Keratinocyte (primary cell): ENCODE measurements around the gene CHN2. TPM values are rescaled to one million over a fixed set of nuclear protein-coding genes. Genes with fewer than 3 reads are reported as not detected.

Experiments
- DNase-seq: peaks from one replicate; pipeline ENCODE4 v3.0.0-alpha.2; 2011; ENCODE audit warnings: low read depth, missing footprints, low spot score
- FAIRE-seq: peaks from 2 replicates; lab custom pipeline; 2011; peaks lifted over from hg19 to GRCh38; lab: Jason Lieb, UNC
- H2AFZ ChIP-seq: 2 replicates; pipeline ENCODE4 v1.6.0; 2012; ENCODE audit warnings: low read length, control low read depth, inconsistent platforms; ENCODE audit not compliant: control insufficient read depth
- H3K27ac ChIP-seq: 2 replicates; pipeline ENCODE4 v1.5.1; 2011; ENCODE audit warnings: low read length; ENCODE audit not compliant: control insufficient read depth, insufficient read depth
- H3K27me3 ChIP-seq: 3 replicates; pipeline ENCODE4 v1.6.0; 2011; ENCODE audit warnings: low read length; ENCODE audit not compliant: control insufficient read depth, insufficient read depth; ENCODE audit errors: extremely low read depth
- H3K36me3 ChIP-seq, 2 experiments: 2 replicates in 1 of 2; 3 replicates in 1 of 2; pipeline ENCODE4 v1.5.1; 2011; ENCODE audit warnings: low read length in 2 of 2, mild to moderate bottlenecking in 1 of 2; ENCODE audit not compliant: control insufficient read depth in 2 of 2, insufficient read depth in 2 of 2; ENCODE audit errors: extremely low read depth in 1 of 2
- H3K4me1 ChIP-seq: 3 replicates; pipeline ENCODE4 v1.5.1; 2011; ENCODE audit warnings: low read length; ENCODE audit not compliant: control insufficient read depth, insufficient read depth; ENCODE audit errors: extremely low read depth
- H3K4me2 ChIP-seq: 3 replicates; pipeline ENCODE4 v1.6.0; 2011; ENCODE audit warnings: low read depth, low read length; ENCODE audit not compliant: control insufficient read depth, insufficient read depth; ENCODE audit errors: extremely low read depth
- H3K4me3 ChIP-seq, 3 experiments: fragments of 200-600 bp in 1 of 3; sonication (generic) in 1 of 3; 2 replicates in 2 of 3; 3 replicates in 1 of 3; pipeline ENCODE4 v1.5.1; 2011 to 2016; ENCODE audit warnings: low read length in 3 of 3, mild to moderate bottlenecking in 3 of 3, control low read depth in 2 of 3, inconsistent platforms in 1 of 3, low read depth in 1 of 3, mixed read lengths in 1 of 3, mixed run types in 1 of 3, moderate library complexity in 1 of 3; ENCODE audit not compliant: control insufficient read depth in 2 of 3, insufficient read depth in 2 of 3; ENCODE audit errors: extremely low read depth in 1 of 3
- H3K79me2 ChIP-seq: 2 replicates; pipeline ENCODE4 v1.6.0; 2012; ENCODE audit warnings: low read length; ENCODE audit not compliant: control insufficient read depth, insufficient read depth
- H3K9ac ChIP-seq: 3 replicates; pipeline ENCODE4 v1.6.0; 2011; ENCODE audit warnings: low read length; ENCODE audit not compliant: control insufficient read depth, insufficient read depth; ENCODE audit errors: extremely low read depth
- H3K9me1 ChIP-seq: 3 replicates; pipeline ENCODE4 v1.6.0; 2011; ENCODE audit warnings: low read length; ENCODE audit not compliant: control insufficient read depth, insufficient read depth; ENCODE audit errors: extremely low read depth
- H3K9me3 ChIP-seq: 2 replicates; pipeline ENCODE4 v1.5.1; 2012; ENCODE audit warnings: low read depth, low read length; ENCODE audit not compliant: control insufficient read depth
- H4K20me1 ChIP-seq: 3 replicates; pipeline ENCODE4 v1.6.0; 2011; ENCODE audit warnings: low read length; ENCODE audit not compliant: control insufficient read depth, insufficient read depth; ENCODE audit errors: extremely low read depth
- CTCF ChIP-seq, 3 experiments: IDR thresholded peaks in 1 of 3; conservative IDR thresholded peaks in 1 of 3; optimal IDR thresholded peaks in 1 of 3; 2 replicates in 2 of 3; 3 replicates in 1 of 3; pipeline versions ENCODE3 to v1.5.1; 2011; ENCODE audit warnings: low read length in 3 of 3, mild to moderate bottlenecking in 3 of 3, moderate library complexity in 2 of 3, control low read depth in 1 of 3, inconsistent platforms in 1 of 3; ENCODE audit not compliant: insufficient read depth in 2 of 3; ENCODE audit errors: extremely low read depth in 1 of 3
- EZH2 ChIP-seq: IDR thresholded peaks from one replicate; pipeline ENCODE4 v1.6.1; 2012; ENCODE audit warnings: inconsistent platforms, mild to moderate bottlenecking, low read length, moderate library complexity
- dilution Hi-C: fragments of 300-500 bp; cut with MboI; formaldehyde crosslinking; loops from one replicate; pipeline ENCODE4 v1.7.0; 2020; ENCODE audit warnings: low sequenced_read_pairs; ENCODE audit not compliant: extremely low pct_ligation_motif_present
- polyA plus RNA-seq, 5 experiments: library from polyadenylated mRNA; depleted of rRNA in 3 of 5; stranded (reverse) in 3 of 5; stranded (forward) in 1 of 5; unstranded in 1 of 5; fragments of >200 nt; gene quantifications; 1 replicate in 1 of 5; 2 replicates in 3 of 5; 3 replicates in 1 of 5; pipeline versions ENCODE4 v1.2.1 to v1.2.3, GENCODE V29; 2011 to 2012; ENCODE audit warnings: missing spikeins in 2 of 5, low read depth in 1 of 5, low replicate concordance in 1 of 5

The CHN2 gene
- polyA plus RNA-seq, 1 donor (not counting 4 experiments of a cell fraction or from before 2014, with no cell fraction given) = 1.8 TPM

GRCh38 chr7:29461996-29462395 is 267.4 kb downstream of the CHN2 start:
- dilution Hi-C loops = no loop called here

DNA sequence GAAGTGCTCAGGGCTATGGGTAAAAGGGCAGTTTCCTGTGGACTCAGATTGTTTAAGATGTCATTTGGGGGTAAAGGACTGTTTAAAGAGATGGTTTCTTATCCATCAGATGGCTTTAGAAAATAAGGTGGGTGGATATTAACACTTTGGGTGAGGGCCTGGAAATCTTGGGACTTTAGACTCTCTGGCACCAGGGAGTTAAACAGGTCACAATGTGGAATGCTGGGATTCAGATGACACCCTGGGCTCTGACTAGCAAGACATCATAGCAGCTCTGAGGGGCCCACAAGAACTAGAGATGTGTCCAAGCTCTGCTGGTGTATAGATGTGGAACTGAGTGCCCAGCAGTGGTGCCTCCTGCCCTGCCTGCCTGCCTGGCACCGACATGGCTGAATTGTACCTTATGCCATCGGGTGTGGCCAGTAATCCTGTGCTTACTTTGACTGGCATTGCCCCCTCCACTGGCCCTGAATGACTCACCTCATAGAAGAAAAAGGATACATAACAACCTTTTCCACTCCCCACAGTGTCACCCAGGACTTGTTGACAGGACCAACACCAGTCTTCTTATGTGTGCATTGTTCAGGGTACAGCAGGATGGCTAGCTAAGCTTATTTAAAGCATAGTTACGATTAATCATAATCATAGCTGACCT is 269.1 kb downstream of the CHN2 start:
- Histone ChIP-seq H3K36me3 (no peaks in the 10 kb centered on the region), H3K27me3 (no peaks in the 10 kb centered on the region), H3K9me3 (no peaks in the 10 kb centered on the region), H3K4me3 (no peak overlapping the region), H2AFZ (no peak overlapping the region), H3K4me2 (no peak overlapping the region), H3K79me2 (no peaks in the 10 kb centered on the region), H3K4me1 (no peaks in the 10 kb centered on the region), H3K9ac (no peak overlapping the region), H3K9me1 (no peaks in the 10 kb centered on the region), H4K20me1 (no peaks in the 10 kb centered on the region), H3K27ac (no peak overlapping the region)
- no peak for DNase-seq
- TF ChIP-seq EZH2 = no peak
- TF ChIP-seq CTCF (optimal IDR thresholded peaks at IDR 0.05 in 1 of 3, IDR thresholded peaks at IDR 0.05 in 1 of 3, conservative IDR thresholded peaks at IDR 0.05 in 1 of 3; ENCODE audit: extremely low read depth in 1 of 3, insufficient read depth in 2 of 3, low read length in 3 of 3) = no peak
- dilution Hi-C loops = no loop called here
- no peak for FAIRE-seq

More at GRCh38 chr7:29461996-29462395, 267.4 kb downstream of the CHN2 start:
- no peak for TF ChIP-seq CTCF (optimal IDR thresholded peaks at IDR 0.05 in 1 of 3, IDR thresholded peaks at IDR 0.05 in 1 of 3, conservative IDR thresholded peaks at IDR 0.05 in 1 of 3; ENCODE audit: extremely low read depth in 1 of 3, insufficient read depth in 2 of 3, low read length in 3 of 3)
- no peak for TF ChIP-seq EZH2
- H3K27ac ChIP-seq = no peak overlapping the region
- peaks cover 8% of the 10 kb centered on the region for H3K4me1 ChIP-seq
- no peaks in the 10 kb centered on the region for H3K79me2 ChIP-seq
- DNase-seq = no peak
- H3K4me3 ChIP-seq = no peak overlapping the region
- no peaks in the 10 kb centered on the region for H3K9me3 ChIP-seq
- FAIRE-seq = no peak
- no peaks in the 10 kb centered on the region for H4K20me1 ChIP-seq
- no peaks in the 10 kb centered on the region for H3K36me3 ChIP-seq
- H2AFZ ChIP-seq = no peak overlapping the region
- H3K27me3 ChIP-seq = no peaks in the 10 kb centered on the region
- no peak overlapping the region for H3K4me2 ChIP-seq
- no peaks in the 10 kb centered on the region for H3K9me1 ChIP-seq
- no peak overlapping the region for H3K9ac ChIP-seq
